Cardiac muscle cell (in vitro differentiated cells and primary cell): ENCODE data around the gene ATP8B1. TPM values are rescaled to one million over a fixed set of nuclear protein-coding genes. Genes with fewer than 3 reads are reported as not detected.
"Not testable (repeated sequence)": the region's sequence is repeated elsewhere in the genome, so short reads cannot be mapped to it uniquely, and the experiment has no call there.

ENCODE experiments used
- DNase-seq, 2 donors: peaks; one replicate each; pipeline versions ENCODE4 v3.0.0 to v3.0.0-alpha.2; 2010 to 2017; ENCODE audit warnings: low read depth in 1 of 2, low spot score in 1 of 2
- H3K27ac ChIP-seq: fragments of 200-600 bp; sonication (generic); 2 replicates; pipeline ENCODE4 v1.5.1; 2016
- H3K27me3 ChIP-seq: fragments of 200-600 bp; sonication (generic); 2 replicates; pipeline ENCODE4 v1.6.0; 2016; ENCODE audit warnings: control low read depth
- H3K36me3 ChIP-seq: fragments of 200-600 bp; sonication (generic); 2 replicates; pipeline ENCODE4 v1.5.1; 2016; ENCODE audit warnings: control low read depth
- H3K4me1 ChIP-seq: fragments of 200-600 bp; sonication (generic); 2 replicates; pipeline ENCODE4 v1.8.1; 2017; ENCODE audit warnings: low read depth, mild to moderate bottlenecking, mixed run types
- H3K4me3 ChIP-seq: fragments of 200-600 bp; sonication (generic); 2 replicates; pipeline ENCODE4 v1.5.1; 2016; ENCODE audit warnings: mild to moderate bottlenecking
- H3K9me3 ChIP-seq: fragments of 200-600 bp; sonication (generic); 2 replicates; pipeline ENCODE4 v1.5.1; 2017; ENCODE audit warnings: low read depth, mild to moderate bottlenecking, control low read depth
- polyA plus RNA-seq: library from polyadenylated mRNA; unstranded; fragments of >200 nt; fragmentation: Nextera tagmentation; extraction: Ambion mirVana; gene quantifications from 2 replicates; pipeline ENCODE4 v1.2.1, GENCODE V29; 2016
- total RNA-seq: library from RNA; depleted of rRNA; stranded (reverse); fragments of >200 nt; gene quantifications from 2 replicates; pipeline ENCODE4 v1.2.3, GENCODE V29; 2016
- TF ChIP-seq, protein P1 (sequence below): IDR thresholded peaks from 2 replicates; pipeline ENCODE4 v1.5.1; 2012; ENCODE audit warnings: low read depth, mild to moderate bottlenecking, low read length

The ATP8B1 gene
- total and polyA plus RNA-seq, 2 experiments from 2014 or later = 0.17 to 0.21 TPM

DNA sequence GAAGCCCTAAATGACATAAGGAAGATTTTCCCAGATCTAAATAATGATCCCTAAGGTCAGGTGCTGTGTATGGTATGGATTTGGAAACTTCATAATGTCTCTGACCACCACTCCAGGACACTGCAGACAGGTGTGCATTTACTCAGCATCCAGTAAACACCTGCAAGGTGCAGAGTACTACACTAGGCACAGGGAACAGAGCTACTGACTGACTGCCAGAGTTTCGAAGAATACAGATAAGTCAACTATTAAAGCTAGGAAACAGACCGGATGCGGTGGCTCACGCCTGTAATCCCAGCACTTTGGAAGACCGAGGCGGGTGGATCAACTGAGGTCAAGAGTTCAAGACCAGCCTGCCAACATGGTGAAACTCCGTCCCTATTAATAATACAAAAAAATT is 65.0 kb downstream of the ATP8B1 start:
- H3K9me3 ChIP-seq = no peaks in the 10 kb centered on the region
- H3K27ac ChIP-seq = no peak overlapping the region
- no peaks in the 10 kb centered on the region for H3K4me1 ChIP-seq
- DNase-seq = peak in 1 of 2 donors; percentile 12
- H3K27me3 ChIP-seq = no peaks in the 10 kb centered on the region
- TF ChIP-seq, protein P1, sequence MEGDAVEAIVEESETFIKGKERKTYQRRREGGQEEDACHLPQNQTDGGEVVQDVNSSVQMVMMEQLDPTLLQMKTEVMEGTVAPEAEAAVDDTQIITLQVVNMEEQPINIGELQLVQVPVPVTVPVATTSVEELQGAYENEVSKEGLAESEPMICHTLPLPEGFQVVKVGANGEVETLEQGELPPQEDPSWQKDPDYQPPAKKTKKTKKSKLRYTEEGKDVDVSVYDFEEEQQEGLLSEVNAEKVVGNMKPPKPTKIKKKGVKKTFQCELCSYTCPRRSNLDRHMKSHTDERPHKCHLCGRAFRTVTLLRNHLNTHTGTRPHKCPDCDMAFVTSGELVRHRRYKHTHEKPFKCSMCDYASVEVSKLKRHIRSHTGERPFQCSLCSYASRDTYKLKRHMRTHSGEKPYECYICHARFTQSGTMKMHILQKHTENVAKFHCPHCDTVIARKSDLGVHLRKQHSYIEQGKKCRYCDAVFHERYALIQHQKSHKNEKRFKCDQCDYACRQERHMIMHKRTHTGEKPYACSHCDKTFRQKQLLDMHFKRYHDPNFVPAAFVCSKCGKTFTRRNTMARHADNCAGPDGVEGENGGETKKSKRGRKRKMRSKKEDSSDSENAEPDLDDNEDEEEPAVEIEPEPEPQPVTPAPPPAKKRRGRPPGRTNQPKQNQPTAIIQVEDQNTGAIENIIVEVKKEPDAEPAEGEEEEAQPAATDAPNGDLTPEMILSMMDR = no peak
- no peaks in the 10 kb centered on the region for H3K36me3 ChIP-seq
- no peak overlapping the region for H3K4me3 ChIP-seq

DNA sequence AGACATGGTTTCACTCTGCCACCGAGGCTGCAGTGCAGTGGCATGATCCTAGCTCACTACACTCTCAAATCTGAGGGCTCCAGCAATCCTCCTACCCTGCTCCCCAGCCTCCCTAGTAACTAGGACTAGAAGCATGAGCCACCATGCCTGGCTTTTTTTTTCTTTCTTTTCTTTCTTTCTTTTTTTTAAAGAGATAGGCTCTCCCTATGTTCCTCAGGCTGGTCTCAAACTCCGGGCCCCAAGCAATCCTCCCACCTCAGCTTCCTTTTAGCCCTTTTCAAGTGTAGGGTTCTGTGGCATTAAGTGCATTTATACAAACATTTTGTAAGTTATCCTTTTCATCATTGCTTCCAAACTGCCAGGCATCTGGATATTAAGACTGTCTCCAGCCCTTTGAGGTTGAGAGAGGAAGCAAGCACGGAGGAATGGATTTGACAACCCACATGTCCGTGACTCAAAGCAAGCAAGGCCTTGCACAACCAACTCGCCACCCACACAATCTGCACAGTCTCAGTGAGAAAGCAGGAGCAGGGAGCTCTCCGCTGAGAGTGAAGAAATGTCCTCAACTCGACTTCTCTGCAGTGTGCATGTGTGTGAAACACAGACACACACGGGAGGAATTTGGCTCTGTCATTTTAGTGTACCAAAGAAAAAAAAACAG is 65.6 kb downstream of the ATP8B1 start:
- H3K4me1 ChIP-seq = no peaks in the 10 kb centered on the region
- DNase-seq = peak in 1 of 2 donors; percentile 98
- no peaks in the 10 kb centered on the region for H3K27me3 ChIP-seq
- H3K4me3 ChIP-seq = no peak overlapping the region
- no peaks in the 10 kb centered on the region for H3K36me3 ChIP-seq
- no peak overlapping the region for H3K27ac ChIP-seq
- TF ChIP-seq, protein P1 = no peak
- no peaks in the 10 kb centered on the region for H3K9me3 ChIP-seq

DNA sequence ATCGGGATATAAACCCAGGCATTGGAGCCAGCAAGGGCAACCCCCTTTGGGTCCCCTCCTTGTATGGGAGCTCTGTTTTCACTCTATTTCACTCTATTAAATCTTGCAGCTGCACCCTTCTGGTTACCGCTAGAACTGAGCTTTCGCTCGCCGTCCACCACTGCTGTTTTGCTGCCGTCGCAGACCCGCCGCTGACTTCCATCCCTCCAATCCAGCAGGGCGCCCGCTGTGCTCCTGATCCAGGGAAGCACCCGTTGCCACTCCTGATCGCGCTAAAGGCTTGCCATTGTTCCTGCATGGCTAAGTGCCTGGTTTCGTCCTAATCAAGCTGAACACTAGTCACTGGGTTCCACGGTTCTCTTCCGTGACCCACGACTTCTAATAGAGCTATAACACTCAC is 68.1 kb downstream of the ATP8B1 start:
- not testable (repeated sequence) for H3K27me3 ChIP-seq, H3K4me3 ChIP-seq, H3K36me3 ChIP-seq, H3K27ac ChIP-seq, H3K4me1 ChIP-seq, DNase-seq, H3K9me3 ChIP-seq

DNA sequence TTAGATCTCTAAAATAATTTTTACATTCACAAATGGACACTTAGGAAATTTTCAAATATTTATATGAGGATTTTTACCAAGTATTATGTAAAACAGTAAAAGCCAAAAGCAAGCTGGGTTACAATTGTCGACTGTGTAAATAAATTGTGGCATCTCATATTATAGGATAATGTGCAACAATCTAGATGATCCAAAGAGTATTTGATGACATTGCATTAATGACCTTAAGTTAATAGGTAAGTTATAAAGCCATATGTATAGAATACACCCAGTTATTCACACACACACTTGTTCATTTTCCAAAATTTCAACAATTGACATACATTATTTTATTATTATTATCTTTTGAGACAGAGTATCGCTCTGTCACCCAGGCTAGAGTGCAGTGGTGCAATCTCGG is 69.3 kb downstream of the ATP8B1 start:
- no peaks in the 10 kb centered on the region for H3K36me3 ChIP-seq
- H3K4me3 ChIP-seq = no peak overlapping the region
- no peak for DNase-seq
- no peaks in the 10 kb centered on the region for H3K27me3 ChIP-seq
- no peaks in the 10 kb centered on the region for H3K4me1 ChIP-seq
- H3K27ac ChIP-seq = no peak overlapping the region
- TF ChIP-seq, protein P1 = no peak
- no peaks in the 10 kb centered on the region for H3K9me3 ChIP-seq

DNA sequence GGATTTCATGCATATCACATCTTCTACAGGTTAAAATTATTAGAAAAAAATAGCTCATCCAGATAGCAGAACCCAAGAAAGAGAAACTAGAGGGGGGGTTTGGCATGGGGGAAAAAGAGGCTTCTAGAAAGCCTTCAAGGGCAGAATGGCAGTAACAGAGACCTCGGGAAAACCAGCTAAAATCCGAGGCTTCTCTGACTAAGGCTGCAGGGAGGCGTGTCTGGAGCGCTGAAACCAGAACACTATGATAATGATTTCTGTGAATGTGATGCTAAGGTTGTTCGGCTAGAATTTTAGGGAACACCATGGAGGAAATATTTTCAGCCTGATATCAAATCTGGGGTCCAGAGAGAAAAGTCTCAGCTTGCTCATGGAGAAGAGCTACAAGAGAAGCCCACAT is 73.0 kb downstream of the ATP8B1 start:
- no peaks in the 10 kb centered on the region for H3K9me3 ChIP-seq
- no peak overlapping the region for H3K27ac ChIP-seq
- DNase-seq = no peak
- no peak overlapping the region for H3K4me3 ChIP-seq
- TF ChIP-seq, protein P1 = no peak
- H3K4me1 ChIP-seq = no peaks in the 10 kb centered on the region
- no peaks in the 10 kb centered on the region for H3K27me3 ChIP-seq
- H3K36me3 ChIP-seq = no peaks in the 10 kb centered on the region

DNA sequence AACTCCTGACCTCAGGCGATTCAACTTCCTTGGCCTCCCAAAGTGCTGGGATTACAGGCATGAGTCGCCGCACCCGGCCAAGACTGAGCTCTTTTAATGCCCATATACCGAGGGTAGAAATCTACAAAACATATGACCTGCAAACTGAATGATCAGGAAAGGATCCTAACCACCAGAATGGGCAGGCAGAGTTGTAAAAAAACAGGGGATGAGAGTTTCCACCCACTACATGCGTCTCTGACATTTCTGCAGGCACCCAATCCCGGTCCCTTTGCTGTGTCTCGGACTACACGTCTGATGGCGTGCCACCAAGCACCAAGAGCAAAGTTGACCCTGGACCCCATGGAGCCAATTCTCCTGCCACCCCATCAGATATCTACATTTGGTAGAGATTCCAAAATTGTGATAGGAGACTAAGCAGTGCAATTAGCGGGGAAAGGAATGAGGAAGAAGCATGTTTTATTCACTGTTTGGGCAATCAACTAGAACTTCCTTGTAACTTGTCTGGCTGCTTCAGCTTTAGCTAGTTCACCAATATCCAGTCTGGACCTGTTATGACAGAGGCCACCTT is 74.1 kb downstream of the ATP8B1 start:
- TF ChIP-seq, protein P1 = no peak
- no peak overlapping the region for H3K4me3 ChIP-seq
- no peaks in the 10 kb centered on the region for H3K9me3 ChIP-seq
- no peak overlapping the region for H3K27ac ChIP-seq
- no peaks in the 10 kb centered on the region for H3K36me3 ChIP-seq
- DNase-seq = no peak
- H3K27me3 ChIP-seq = no peaks in the 10 kb centered on the region
- H3K4me1 ChIP-seq = no peaks in the 10 kb centered on the region
